Osteoblast (primary cell): ENCODE results near the gene ARL6IP6. TPM values are rescaled to one million over a fixed set of nuclear protein-coding genes. Genes with fewer than 3 reads are reported as not detected.

Experiments used
- DNase-seq: peaks from one replicate; pipeline ENCODE4 v3.0.0; 2011; ENCODE audit warnings: low spot score, mixed read lengths; ENCODE audit not compliant: insufficient read length; ENCODE audit errors: missing footprints
- H2AFZ ChIP-seq: 2 replicates; pipeline ENCODE4 v1.6.0; 2011; ENCODE audit warnings: mild to moderate bottlenecking, low read length
- H3K27ac ChIP-seq: 2 replicates; pipeline ENCODE4 v1.5.1; 2011; ENCODE audit warnings: mild to moderate bottlenecking, low read depth, low read length, moderate library complexity
- H3K27me3 ChIP-seq: 2 replicates; pipeline ENCODE4 v1.6.0; 2012; ENCODE audit warnings: mild to moderate bottlenecking, control low read depth, inconsistent platforms, low read length, moderate library complexity; ENCODE audit not compliant: insufficient read depth
- H3K36me3 ChIP-seq: 2 replicates; pipeline ENCODE4 v1.5.1; 2011; ENCODE audit warnings: mild to moderate bottlenecking, low read length, control low read depth, moderate library complexity; ENCODE audit not compliant: insufficient read depth
- H3K4me1 ChIP-seq: 2 replicates; pipeline ENCODE4 v1.5.1; 2011; ENCODE audit warnings: mild to moderate bottlenecking, low read length, control low read depth, moderate library complexity; ENCODE audit not compliant: insufficient read depth
- H3K4me2 ChIP-seq: 2 replicates; pipeline ENCODE4 v1.6.0; 2011; ENCODE audit warnings: mild to moderate bottlenecking, low read length; ENCODE audit not compliant: insufficient read depth
- H3K4me3 ChIP-seq: fragments of 200-600 bp; sonication (generic); 3 replicates; pipeline ENCODE4 v1.5.1; 2012; ENCODE audit warnings: mild to moderate bottlenecking, low read length, inconsistent platforms; ENCODE audit not compliant: insufficient read depth
- H3K79me2 ChIP-seq: 2 replicates; pipeline ENCODE4 v1.6.0; 2012; ENCODE audit warnings: mild to moderate bottlenecking, low read length, control low read depth, inconsistent platforms; ENCODE audit not compliant: insufficient read depth
- H3K9me3 ChIP-seq: 2 replicates; pipeline ENCODE4 v1.5.1; 2011; ENCODE audit warnings: low read depth, low read length, control low read depth
- H4K20me1 ChIP-seq: 2 replicates; pipeline ENCODE4 v1.6.0; 2012; ENCODE audit warnings: mild to moderate bottlenecking, low read length, control low read depth; ENCODE audit not compliant: insufficient read depth
- CTCF ChIP-seq: IDR thresholded peaks from 2 replicates; pipeline ENCODE4 v1.5.1; 2011; ENCODE audit warnings: mild to moderate bottlenecking, low read depth, low read length, moderate library complexity; ENCODE audit errors: extremely low read depth
- total RNA-seq: library from RNA; depleted of rRNA; stranded (reverse); fragments of >200 nt; gene quantifications from 2 replicates; pipeline ENCODE4 v1.2.3, GENCODE V29; 2012

ARL6IP6 gene
- total RNA-seq: 18.6 and 20.6 TPM in 2 replicates

GRCh38 chr2:152718076-152718908 lies at the start of gene ARL6IP6:
Gene ARL6IP6 (plus strand): TSS chr2:152718620. CDS start chr2:152718625, 5 bp downstream.
- DNase-seq: peak; percentile 96
- peaks cover 22% of the 10 kb centered on the region for H3K4me1 ChIP-seq
- H4K20me1 ChIP-seq: peaks cover 18% of the 10 kb centered on the region
- peak within 1 kb of the TSS; percentile 99 for H2AFZ ChIP-seq
- peak within 1 kb of the TSS; percentile 97 for H3K27ac ChIP-seq
- H3K79me2 ChIP-seq: peaks cover 75% of the 10 kb centered on the region
- peaks cover 9% of the 10 kb centered on the region for H3K36me3 ChIP-seq
- no peaks in the 10 kb centered on the region for H3K27me3 ChIP-seq
- peak within 1 kb of the TSS; percentile 97 for H3K4me3 ChIP-seq
- no peaks in the 10 kb centered on the region for H3K9me3 ChIP-seq
- TF ChIP-seq CTCF: no peak
- H3K4me2 ChIP-seq: peak within 1 kb of the TSS; percentile 99

GRCh38 chr2:152674334-152674733 lies 44.1 kb upstream of the ARL6IP6 start:
- no peak overlapping the region for H3K4me3 ChIP-seq
- H3K36me3 ChIP-seq: peaks cover 66% of the 10 kb centered on the region
- no peak overlapping the region for H3K27ac ChIP-seq
- H3K4me2 ChIP-seq: no peak overlapping the region
- no peaks in the 10 kb centered on the region for H3K27me3 ChIP-seq
- no peaks in the 10 kb centered on the region for H4K20me1 ChIP-seq
- H2AFZ ChIP-seq: no peak overlapping the region
- no peak for DNase-seq
- H3K79me2 ChIP-seq: no peaks in the 10 kb centered on the region
- H3K4me1 ChIP-seq: no peaks in the 10 kb centered on the region
- no peak for TF ChIP-seq CTCF
- H3K9me3 ChIP-seq: no peaks in the 10 kb centered on the region

GRCh38 chr2:152676461-152676860 lies 42.0 kb upstream of the ARL6IP6 start:
- DNase-seq: no peak
- Histone ChIP-seq H3K27ac (no peak overlapping the region), H3K4me2 (no peak overlapping the region), H4K20me1 (no peaks in the 10 kb centered on the region), H3K4me3 (no peak overlapping the region), H2AFZ (no peak overlapping the region), H3K36me3 (peaks cover 58% of the 10 kb centered on the region), H3K9me3 (no peaks in the 10 kb centered on the region), H3K4me1 (no peaks in the 10 kb centered on the region), H3K27me3 (no peaks in the 10 kb centered on the region), H3K79me2 (no peaks in the 10 kb centered on the region)
- TF ChIP-seq CTCF: no peak

- peaks cover 35% of the 10 kb centered on the region for H3K36me3 ChIP-seq
These were observed 39.6 kb upstream of the ARL6IP6 start for GRCh38 chr2:152678808-152679207.

More at GRCh38 chr2:152678808-152679207, 39.6 kb upstream of the ARL6IP6 start:
- TF ChIP-seq CTCF: no peak
- Histone ChIP-seq H3K4me2 (no peak overlapping the region), H3K4me1 (no peaks in the 10 kb centered on the region), H3K27me3 (no peaks in the 10 kb centered on the region), H3K79me2 (peaks cover 13% of the 10 kb centered on the region), H3K9me3 (no peaks in the 10 kb centered on the region), H3K27ac (no peak overlapping the region), H3K4me3 (no peak overlapping the region), H4K20me1 (no peaks in the 10 kb centered on the region), H2AFZ (no peak overlapping the region)
- DNase-seq: no peak
